Neutrophil (primary cell): ENCODE measurements around the gene MCM8.

Experiments
- H3K27ac ChIP-seq: fragments of 200-600 bp; sonication (generic); 2 replicates; pipeline ENCODE4 v1.5.1; 2016; ENCODE audit warnings: mild to moderate bottlenecking, moderate library complexity
- H3K27me3 ChIP-seq: fragments of 200-600 bp; sonication (generic); 2 replicates; pipeline ENCODE4 v1.6.0; 2016; ENCODE audit warnings: mild to moderate bottlenecking
- H3K36me3 ChIP-seq: fragments of 200-600 bp; sonication (generic); 2 replicates; pipeline ENCODE4 v1.5.1; 2017
- H3K4me1 ChIP-seq, 2 experiments: fragments of 200-600 bp in 1 of 2; sonication (generic) in 1 of 2; 1 replicate in 1 of 2; 2 replicates in 1 of 2; pipeline versions ENCODE4 v1.5.1 to v1.6.1; 2013 to 2016; ENCODE audit warnings: low read depth in 1 of 2, low read length in 1 of 2, mild to moderate bottlenecking in 1 of 2, moderate library complexity in 1 of 2; ENCODE audit not compliant: control insufficient read depth in 1 of 2, insufficient read depth in 1 of 2
- H3K4me3 ChIP-seq, 2 experiments: fragments of 200-600 bp in 1 of 2; sonication (generic) in 1 of 2; 1 replicate in 1 of 2; 2 replicates in 1 of 2; pipeline ENCODE4 v1.5.1; 2013 to 2016; ENCODE audit warnings: low read depth in 1 of 2, low read length in 1 of 2, mild to moderate bottlenecking in 1 of 2, moderate library complexity in 1 of 2
- H3K9me3 ChIP-seq: fragments of 200-600 bp; sonication (generic); 2 replicates; pipeline ENCODE4 v1.5.1; 2016
- TF ChIP-seq, protein P1 (sequence below): fragments of 200-600 bp; sonication (generic); IDR thresholded peaks from 2 replicates; pipeline ENCODE4 v1.5.1; 2016; ENCODE audit warnings: antibody characterized with exemption

The MCM8 gene

DNA sequence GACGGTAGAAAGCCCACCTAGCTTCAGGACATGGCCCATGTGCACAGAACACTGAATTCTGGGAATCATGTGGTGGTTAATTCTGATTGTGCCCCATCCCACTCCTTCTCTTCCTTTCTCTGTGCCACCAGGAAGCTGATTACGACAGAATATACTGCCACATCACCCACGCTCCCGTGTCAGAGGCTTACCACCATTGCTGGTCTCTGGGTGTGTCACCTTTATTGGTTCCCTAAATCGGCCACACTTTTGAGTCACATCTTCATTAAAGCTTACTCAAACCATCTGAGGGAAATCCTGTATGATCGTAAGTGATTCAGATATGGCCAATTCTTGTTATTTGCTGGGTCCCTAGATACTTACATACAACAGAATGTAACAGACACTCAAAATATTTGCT lies 3.2 kb upstream of the MCM8 start:
- TF ChIP-seq, protein P1, sequence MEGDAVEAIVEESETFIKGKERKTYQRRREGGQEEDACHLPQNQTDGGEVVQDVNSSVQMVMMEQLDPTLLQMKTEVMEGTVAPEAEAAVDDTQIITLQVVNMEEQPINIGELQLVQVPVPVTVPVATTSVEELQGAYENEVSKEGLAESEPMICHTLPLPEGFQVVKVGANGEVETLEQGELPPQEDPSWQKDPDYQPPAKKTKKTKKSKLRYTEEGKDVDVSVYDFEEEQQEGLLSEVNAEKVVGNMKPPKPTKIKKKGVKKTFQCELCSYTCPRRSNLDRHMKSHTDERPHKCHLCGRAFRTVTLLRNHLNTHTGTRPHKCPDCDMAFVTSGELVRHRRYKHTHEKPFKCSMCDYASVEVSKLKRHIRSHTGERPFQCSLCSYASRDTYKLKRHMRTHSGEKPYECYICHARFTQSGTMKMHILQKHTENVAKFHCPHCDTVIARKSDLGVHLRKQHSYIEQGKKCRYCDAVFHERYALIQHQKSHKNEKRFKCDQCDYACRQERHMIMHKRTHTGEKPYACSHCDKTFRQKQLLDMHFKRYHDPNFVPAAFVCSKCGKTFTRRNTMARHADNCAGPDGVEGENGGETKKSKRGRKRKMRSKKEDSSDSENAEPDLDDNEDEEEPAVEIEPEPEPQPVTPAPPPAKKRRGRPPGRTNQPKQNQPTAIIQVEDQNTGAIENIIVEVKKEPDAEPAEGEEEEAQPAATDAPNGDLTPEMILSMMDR, result no peak
- Histone ChIP-seq H3K9me3 (no peaks in the 10 kb centered on the region), H3K4me1 (peaks cover 49 to 51% of the 10 kb centered on the region in 2 experiments), H3K27ac (peak overlapping the region; percentile 67), H3K36me3 (peaks cover 39% of the 10 kb centered on the region), H3K27me3 (no peaks in the 10 kb centered on the region), H3K4me3 (no peak overlapping the region)

DNA sequence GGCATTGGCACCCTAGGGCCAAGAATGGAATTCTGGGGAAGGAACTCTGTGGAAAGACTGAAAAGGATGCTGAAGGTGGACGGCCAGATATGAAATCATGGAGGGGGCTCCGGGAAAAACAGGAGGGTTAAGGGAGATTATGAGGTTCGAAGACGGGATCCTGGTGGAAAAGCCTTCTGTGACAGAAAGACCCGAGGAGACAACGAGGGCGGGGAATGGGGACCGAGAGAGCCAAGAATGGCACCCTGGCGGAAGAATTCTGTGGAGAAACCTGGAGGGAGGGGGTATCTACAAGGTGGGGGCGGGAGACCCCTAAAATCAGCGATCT lies 545 bp upstream of the MCM8 start:
- H3K4me3 ChIP-seq, result peak overlapping the region; percentile 82 to 84
- TF ChIP-seq, protein P1, result no peak
- peaks cover 51% of the 10 kb centered on the region in 2 experiments for H3K4me1 ChIP-seq
- H3K27ac ChIP-seq, result peak overlapping the region; percentile 68
- H3K9me3 ChIP-seq, result no peaks in the 10 kb centered on the region
- no peaks in the 10 kb centered on the region for H3K27me3 ChIP-seq
- H3K36me3 ChIP-seq, result peaks cover 28% of the 10 kb centered on the region

DNA sequence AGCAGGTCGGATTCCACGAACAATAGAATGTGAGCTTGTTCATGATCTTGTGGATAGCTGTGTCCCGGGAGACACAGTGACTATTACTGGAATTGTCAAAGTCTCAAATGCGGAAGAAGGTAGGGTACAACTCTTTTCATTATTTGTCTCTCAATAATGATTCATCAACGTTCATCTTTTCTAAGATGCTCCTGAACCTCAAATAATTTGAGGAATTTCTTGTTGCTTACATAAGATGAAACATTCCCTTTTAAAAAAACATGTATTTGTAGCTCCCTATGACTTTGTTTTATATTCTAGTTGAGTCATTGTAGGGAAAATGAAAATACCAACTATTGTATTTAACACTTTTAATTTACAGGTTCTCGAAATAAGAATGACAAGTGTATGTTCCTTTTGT lies 17.0 kb downstream of the MCM8 start:
- no peak overlapping the region for H3K27ac ChIP-seq
- H3K27me3 ChIP-seq, result no peaks in the 10 kb centered on the region
- H3K4me3 ChIP-seq, result no peak overlapping the region
- no peaks in the 10 kb centered on the region for H3K9me3 ChIP-seq
- peaks cover 3 to 4% of the 10 kb centered on the region in 2 experiments for H3K4me1 ChIP-seq
- H3K36me3 ChIP-seq, result peaks cover 22% of the 10 kb centered on the region
- TF ChIP-seq, protein P1, result no peak

DNA sequence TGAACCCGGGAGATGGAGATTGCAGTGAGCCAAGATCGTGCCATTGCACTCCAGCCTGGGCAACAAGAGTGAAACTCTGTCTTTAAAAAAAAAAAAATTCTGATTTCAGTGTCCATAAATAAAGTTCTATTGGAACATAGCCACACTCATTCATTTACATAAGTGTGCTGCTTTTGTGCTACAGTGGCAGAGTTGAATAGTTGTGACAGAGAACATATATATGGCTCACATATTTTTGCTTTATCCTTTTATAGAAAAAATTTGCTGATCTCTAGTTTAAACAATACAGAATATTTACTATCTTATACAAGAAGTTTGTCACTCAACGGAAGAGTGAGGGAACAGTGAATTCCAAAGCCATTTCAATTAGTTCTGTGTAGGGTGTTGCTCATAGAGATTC lies 18.0 kb downstream of the MCM8 start:
- H3K4me3 ChIP-seq, result no peak overlapping the region
- H3K36me3 ChIP-seq, result peaks cover 22% of the 10 kb centered on the region
- no peaks in the 10 kb centered on the region for H3K27me3 ChIP-seq
- H3K9me3 ChIP-seq, result no peaks in the 10 kb centered on the region
- peaks cover 13% of the 10 kb centered on the region in 2 experiments for H3K4me1 ChIP-seq
- no peak overlapping the region for H3K27ac ChIP-seq
- TF ChIP-seq, protein P1, result no peak

DNA sequence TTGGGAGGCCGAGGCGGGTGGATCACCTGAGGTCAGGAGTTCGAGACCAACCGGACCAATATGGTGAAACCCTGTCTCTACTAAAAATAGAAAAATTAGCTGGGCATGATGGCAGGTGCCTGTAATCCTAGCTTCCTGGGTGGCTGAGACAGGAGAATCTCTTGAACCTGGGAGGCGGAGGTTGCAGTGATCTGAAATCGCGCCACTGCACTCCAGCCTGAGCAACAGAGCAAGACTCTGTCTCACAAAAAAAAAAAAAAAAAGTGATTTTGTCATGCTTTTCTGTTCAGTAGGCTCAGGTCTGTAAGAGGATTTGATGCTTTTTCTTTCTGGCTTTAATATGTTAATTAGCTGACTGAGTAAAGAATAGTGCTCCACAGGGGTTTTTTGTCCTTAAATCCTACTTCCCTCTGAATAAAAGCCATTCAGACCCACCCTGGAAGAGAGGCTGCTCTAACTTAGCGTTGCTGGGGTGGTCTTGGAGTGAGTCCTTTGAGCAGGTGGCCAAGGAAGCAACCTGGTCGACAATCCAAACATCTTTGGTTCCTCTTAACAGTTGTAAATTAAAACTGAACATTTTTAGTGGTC lies 19.0 kb downstream of the MCM8 start:
- H3K4me3 ChIP-seq, result no peak overlapping the region
- no peaks in the 10 kb centered on the region for H3K9me3 ChIP-seq
- peaks cover 20% of the 10 kb centered on the region for H3K36me3 ChIP-seq
- TF ChIP-seq, protein P1, result no peak
- no peak overlapping the region for H3K27ac ChIP-seq
- H3K27me3 ChIP-seq, result no peaks in the 10 kb centered on the region
- peaks cover 23% of the 10 kb centered on the region in 2 experiments for H3K4me1 ChIP-seq

DNA sequence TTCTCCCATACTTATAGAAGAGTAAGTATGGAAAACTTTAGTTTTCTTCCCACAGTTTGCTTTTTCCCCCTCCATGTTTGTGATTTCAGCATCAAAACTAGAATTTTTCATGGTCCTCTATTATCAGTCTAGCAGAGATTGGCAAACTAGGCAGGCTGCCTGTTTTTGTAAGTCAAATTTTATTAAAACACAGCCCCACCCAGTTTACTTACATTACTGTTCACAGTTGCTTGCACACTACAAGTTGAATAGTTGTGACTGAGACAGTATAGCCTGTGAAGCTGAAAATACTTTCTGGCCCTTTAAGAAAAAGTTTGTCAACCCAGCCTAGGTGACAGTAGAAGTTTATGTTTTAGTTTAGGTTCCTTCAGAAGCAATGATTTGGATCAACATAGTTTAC lies 19.5 kb downstream of the MCM8 start:
- Histone ChIP-seq H3K27ac (no peak overlapping the region), H3K9me3 (no peaks in the 10 kb centered on the region), H3K27me3 (no peaks in the 10 kb centered on the region), H3K36me3 (peaks cover 16% of the 10 kb centered on the region), H3K4me1 (peaks cover 28% of the 10 kb centered on the region in 2 experiments), H3K4me3 (no peak overlapping the region)
- TF ChIP-seq, protein P1, result no peak
